Stimulated activated CD4-positive, alpha-beta T cell treated with anti-CD3 and anti-CD28 coated beads, TNF-alpha, amount 100 ng/mL, for 4 hours (primary cell): ENCODE data around the gene HBB.

Source experiments
- DNase-seq, 3 experiments: peaks; one replicate each; pipeline ENCODE4 v3.0.0-alpha.2; 2020; ENCODE audit warnings: low read depth in 3 of 3

The HBB gene

GRCh38 chr11:5227681-5228080 lies 810 bp upstream of the HBB start:
- no peak for DNase-seq

GRCh38 chr11:5225480-5225871 lies 1.4 kb downstream of the HBB start:
- no peak for DNase-seq

- no peak for DNase-seq
Observed at GRCh38 chr11:5224538-5225479, 2.1 kb downstream of the HBB start.

- no peak for DNase-seq
Observed at GRCh38 chr11:5223686-5224085, 3.2 kb downstream of the HBB start.

GRCh38 chr11:5223146-5223545 lies 3.7 kb downstream of the HBB start:
- no peak for DNase-seq

- no peak for DNase-seq
Observed at GRCh38 chr11:5210376-5210885, 16.4 kb downstream of the HBB start.

- no peak for DNase-seq
Observed at GRCh38 chr11:5204787-5205186, 22.1 kb downstream of the HBB start.

- DNase-seq, result no peak
Observed at GRCh38 chr11:5203366-5203765, 23.5 kb downstream of the HBB start.

- no peak for DNase-seq
Observed at GRCh38 chr11:5200582-5200981, 26.3 kb downstream of the HBB start, which contains the start of gene OR51V1. TSS of gene OR51V1 (minus strand) at chr11:5200682. CDS start at chr11:5200682, 0 bp downstream.

- no peak for DNase-seq
Observed at GRCh38 chr11:5198285-5198684, 28.6 kb downstream of the HBB start.

- no peak for DNase-seq
Observed at GRCh38 chr11:5197536-5197935, 29.3 kb downstream of the HBB start.

GRCh38 chr11:5196731-5197130 lies 30.1 kb downstream of the HBB start:
- DNase-seq, result no peak

- DNase-seq, result no peak
Observed at GRCh38 chr11:5196067-5196466, 30.8 kb downstream of the HBB start.

- no peak for DNase-seq
Observed at GRCh38 chr11:5192738-5193137, 34.1 kb downstream of the HBB start.

- DNase-seq, result no peak
Observed at GRCh38 chr11:5188201-5188600, 38.7 kb downstream of the HBB start.

GRCh38 chr11:5178046-5178837 lies 48.6 kb downstream of the HBB start:
- no peak for DNase-seq
